CD14-positive monocyte (primary cell): Measurements from ENCODE around the gene NRP2. TPM values are rescaled to one million over a fixed set of nuclear protein-coding genes. Genes with fewer than 3 reads are reported as not detected.

Experiments
- DNase-seq, 3 donors: peaks; one replicate each; pipeline ENCODE4 v3.0.0-alpha.2; 2011 to 2022
- H2AFZ ChIP-seq: 2 replicates; pipeline ENCODE4 v1.6.0; 2012; ENCODE audit warnings: mild to moderate bottlenecking, low read depth, low read length, inconsistent platforms; ENCODE audit not compliant: insufficient read depth, poor library complexity, severe bottlenecking
- H3K27ac ChIP-seq, 2 donors: 1 replicate in 1 of 2; 2 replicates in 1 of 2; pipeline ENCODE4 v1.5.1; 2012 to 2013; ENCODE audit warnings: low read length in 2 of 2, control low read depth in 1 of 2, inconsistent platforms in 1 of 2, low read depth in 1 of 2, mild to moderate bottlenecking in 1 of 2
- H3K27me3 ChIP-seq, 2 donors: one replicate each; pipeline versions ENCODE4 v1.6.0 to v1.6.1; 2011 to 2013; ENCODE audit warnings: low read length in 2 of 2; ENCODE audit not compliant: control insufficient read depth in 2 of 2, insufficient read depth in 2 of 2
- H3K36me3 ChIP-seq, 2 donors: replicated peaks in 1 of 2; 1 replicate in 1 of 2; 2 replicates in 1 of 2; pipeline versions ENCODE4 v1.5.1 to v1.6.1; 2012 to 2013; ENCODE audit warnings: low read length in 2 of 2, control low read depth in 1 of 2, inconsistent platforms in 1 of 2, mild to moderate bottlenecking in 1 of 2; ENCODE audit not compliant: insufficient read depth in 2 of 2, control insufficient read depth in 1 of 2
- H3K4me1 ChIP-seq, 2 donors: 1 replicate in 1 of 2; 2 replicates in 1 of 2; pipeline versions ENCODE4 v1.5.1 to v1.6.1; 2012 to 2013; ENCODE audit warnings: low read length in 2 of 2, control low read depth in 1 of 2, inconsistent platforms in 1 of 2, mild to moderate bottlenecking in 1 of 2, moderate library complexity in 1 of 2; ENCODE audit not compliant: insufficient read depth in 2 of 2, control insufficient read depth in 1 of 2
- H3K4me2 ChIP-seq: replicated peaks from 2 replicates; pipeline ENCODE3; 2012; ENCODE audit warnings: low read length, moderate library complexity, mild to moderate bottlenecking; ENCODE audit not compliant: poor library complexity, severe bottlenecking; ENCODE audit errors: extremely low read depth
- H3K4me3 ChIP-seq, 3 experiments: fragments of 200-600 bp in 1 of 3; sonication (generic) in 1 of 3; replicated peaks in 1 of 3; 1 replicate in 2 of 3; 2 replicates in 1 of 3; pipeline ENCODE4 v1.5.1; 2011 to 2013; ENCODE audit warnings: low read length in 3 of 3, mild to moderate bottlenecking in 3 of 3, control low read depth in 2 of 3, low read depth in 2 of 3, inconsistent platforms in 1 of 3, moderate library complexity in 1 of 3
- H3K79me2 ChIP-seq: 2 replicates; pipeline ENCODE4 v1.6.0; 2012; ENCODE audit warnings: mild to moderate bottlenecking, control low read depth, inconsistent platforms, low read length, moderate library complexity; ENCODE audit not compliant: insufficient read depth
- H3K9ac ChIP-seq: 2 replicates; pipeline ENCODE4 v1.6.0; 2017; ENCODE audit warnings: low read length, mild to moderate bottlenecking; ENCODE audit not compliant: insufficient read depth, poor library complexity, severe bottlenecking
- H3K9me3 ChIP-seq, 2 donors: replicated peaks in 1 of 2; 1 replicate in 1 of 2; 2 replicates in 1 of 2; pipeline versions ENCODE4 v1.5.1 to v1.6.1; 2012 to 2013; ENCODE audit warnings: low read length in 2 of 2, control low read depth in 1 of 2; ENCODE audit not compliant: control insufficient read depth in 1 of 2, insufficient read depth in 1 of 2
- H4K20me1 ChIP-seq: 2 replicates; pipeline ENCODE4 v1.6.0; 2012; ENCODE audit warnings: mild to moderate bottlenecking, low read length, control low read depth, moderate library complexity; ENCODE audit not compliant: insufficient read depth
- H3K27ac Mint-ChIP-seq, 7 donors: one replicate each; pipeline ENCODE4 v1.8.0; 2020; ENCODE audit warnings: mild to moderate bottlenecking in 7 of 7, mixed read lengths in 7 of 7, moderate library complexity in 6 of 7, inconsistent platforms in 2 of 7
- H3K27me3 Mint-ChIP-seq, 3 donors: one replicate each; pipeline ENCODE4 v1.8.0; 2021 to 2022; ENCODE audit warnings: low read depth in 3 of 3, mild to moderate bottlenecking in 3 of 3, mixed read lengths in 3 of 3, moderate library complexity in 3 of 3, inconsistent platforms in 1 of 3
- H3K36me3 Mint-ChIP-seq, 2 donors: one replicate each; pipeline ENCODE4 v1.8.0; 2020; ENCODE audit warnings: mixed read lengths in 2 of 2, inconsistent platforms in 1 of 2, mild to moderate bottlenecking in 1 of 2
- H3K4me1 Mint-ChIP-seq: one replicate; pipeline ENCODE4 v1.8.0; 2020; ENCODE audit warnings: mild to moderate bottlenecking, mixed read lengths
- H3K4me3 Mint-ChIP-seq, 2 donors: one replicate each; pipeline ENCODE4 v1.8.0; 2020; ENCODE audit warnings: mild to moderate bottlenecking in 2 of 2, mixed read lengths in 2 of 2, moderate library complexity in 1 of 2
- H3K9me3 Mint-ChIP-seq, 7 donors: one replicate each; pipeline ENCODE4 v1.8.0; 2020 to 2022; ENCODE audit warnings: mixed read lengths in 7 of 7, mild to moderate bottlenecking in 6 of 7, moderate library complexity in 6 of 7, inconsistent platforms in 2 of 7
- WGBS: methylation state at CpG from one replicate; pipeline ENCODE4 v1.1.5; 2013; ENCODE audit warnings: missing lambda C conversion rate; ENCODE audit not compliant: insufficient coverage; 5-methylcytosine and 5-hydroxymethylcytosine counted together
- intact Hi-C, 2 donors: fragments of 100-400 bp; cut with micrococcal nuclease; formaldehyde crosslinking; loops; one replicate each; pipeline versions ENCODE4 v1.15.0 to v1.15.1; 2023
- polyA plus RNA-seq, 3 donors: library from polyadenylated mRNA; depleted of rRNA in 1 of 3; unstranded in 2 of 3; stranded (reverse) in 1 of 3; fragments of 300-500 nt in 2 of 3; fragments of >200 nt in 1 of 3; fragmentation: Illumina TruSeq in 2 of 3; gene quantifications; 1 replicate in 2 of 3; 2 replicates in 1 of 3; pipeline ENCODE4 v1.2.3, GENCODE V29; 2012 to 2021
- TF ChIP-seq, protein P1 (sequence below): fragments of 200-600 bp; IDR thresholded peaks from one replicate; pipeline ENCODE4 v1.8.0; 2022; ENCODE audit warnings: antibody characterized with exemption, mild to moderate bottlenecking

The NRP2 gene
- polyA plus RNA-seq, 3 donors: 0.97 to 3.3 (median 1.6) TPM

DNA sequence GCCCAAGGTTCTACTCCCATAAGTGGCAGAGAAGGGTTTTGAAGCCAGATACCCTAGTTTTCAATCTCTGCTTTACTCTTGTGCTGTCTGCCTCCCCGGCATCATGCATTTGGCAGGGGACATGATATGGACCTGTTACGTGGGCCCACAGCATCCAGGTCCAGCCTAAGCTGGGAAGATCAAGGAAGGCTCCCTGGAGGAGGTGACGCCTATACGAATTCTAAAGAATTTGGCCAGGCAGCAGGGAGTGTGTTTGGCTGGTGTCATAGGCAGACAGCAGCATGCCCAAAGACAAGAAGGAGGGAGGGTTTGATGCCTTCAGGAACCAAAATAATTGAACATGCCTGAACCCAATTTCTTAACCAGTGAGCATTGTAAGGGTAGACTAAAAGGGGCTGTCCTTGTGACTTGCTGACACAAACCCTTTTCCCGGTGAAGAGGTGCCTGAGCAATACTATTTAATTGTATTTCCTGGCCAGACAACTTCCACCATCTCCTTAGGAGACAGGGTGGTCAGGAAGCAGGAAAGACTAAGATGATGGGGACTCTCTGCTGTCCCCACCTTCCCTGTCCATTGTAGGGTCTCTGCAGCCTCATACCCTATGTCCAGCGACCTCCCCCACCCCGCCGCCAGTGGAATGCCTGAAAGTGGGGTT lies 21.3 kb downstream of the NRP2 start:
- no peak overlapping the region for H3K4me2 ChIP-seq
- WGBS: 100% methylated on average over 4 of the region's 8 CpGs
- Mint-ChIP-seq H3K27me3 (peaks cover 0 to 4% (median 3%) of the 10 kb centered on the region in 3 donors), H3K9me3 (no peaks in the 10 kb centered on the region), H3K27ac (no peak overlapping the region), H3K4me3 (peak overlapping the region in 1 of 2 donors; percentile 17), H3K36me3 (no peaks in the 10 kb centered on the region), H3K4me1 (peaks cover 53% of the 10 kb centered on the region)
- no peak overlapping the region for H2AFZ ChIP-seq
- H3K27ac ChIP-seq: no peak overlapping the region
- TF ChIP-seq, protein P1, sequence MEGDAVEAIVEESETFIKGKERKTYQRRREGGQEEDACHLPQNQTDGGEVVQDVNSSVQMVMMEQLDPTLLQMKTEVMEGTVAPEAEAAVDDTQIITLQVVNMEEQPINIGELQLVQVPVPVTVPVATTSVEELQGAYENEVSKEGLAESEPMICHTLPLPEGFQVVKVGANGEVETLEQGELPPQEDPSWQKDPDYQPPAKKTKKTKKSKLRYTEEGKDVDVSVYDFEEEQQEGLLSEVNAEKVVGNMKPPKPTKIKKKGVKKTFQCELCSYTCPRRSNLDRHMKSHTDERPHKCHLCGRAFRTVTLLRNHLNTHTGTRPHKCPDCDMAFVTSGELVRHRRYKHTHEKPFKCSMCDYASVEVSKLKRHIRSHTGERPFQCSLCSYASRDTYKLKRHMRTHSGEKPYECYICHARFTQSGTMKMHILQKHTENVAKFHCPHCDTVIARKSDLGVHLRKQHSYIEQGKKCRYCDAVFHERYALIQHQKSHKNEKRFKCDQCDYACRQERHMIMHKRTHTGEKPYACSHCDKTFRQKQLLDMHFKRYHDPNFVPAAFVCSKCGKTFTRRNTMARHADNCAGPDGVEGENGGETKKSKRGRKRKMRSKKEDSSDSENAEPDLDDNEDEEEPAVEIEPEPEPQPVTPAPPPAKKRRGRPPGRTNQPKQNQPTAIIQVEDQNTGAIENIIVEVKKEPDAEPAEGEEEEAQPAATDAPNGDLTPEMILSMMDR: no peak
- no peak overlapping the region for H3K9ac ChIP-seq
- no peaks in the 10 kb centered on the region for H3K36me3 ChIP-seq
- intact Hi-C loops: no loop called here
- no peaks in the 10 kb centered on the region for H4K20me1 ChIP-seq
- H3K4me3 ChIP-seq: no peak overlapping the region
- H3K9me3 ChIP-seq: no peaks in the 10 kb centered on the region
- H3K79me2 ChIP-seq: no peaks in the 10 kb centered on the region
- no peaks in the 10 kb centered on the region for H3K27me3 ChIP-seq
- no peak for DNase-seq
- peaks cover 55 to 60% of the 10 kb centered on the region in 2 donors for H3K4me1 ChIP-seq

DNA sequence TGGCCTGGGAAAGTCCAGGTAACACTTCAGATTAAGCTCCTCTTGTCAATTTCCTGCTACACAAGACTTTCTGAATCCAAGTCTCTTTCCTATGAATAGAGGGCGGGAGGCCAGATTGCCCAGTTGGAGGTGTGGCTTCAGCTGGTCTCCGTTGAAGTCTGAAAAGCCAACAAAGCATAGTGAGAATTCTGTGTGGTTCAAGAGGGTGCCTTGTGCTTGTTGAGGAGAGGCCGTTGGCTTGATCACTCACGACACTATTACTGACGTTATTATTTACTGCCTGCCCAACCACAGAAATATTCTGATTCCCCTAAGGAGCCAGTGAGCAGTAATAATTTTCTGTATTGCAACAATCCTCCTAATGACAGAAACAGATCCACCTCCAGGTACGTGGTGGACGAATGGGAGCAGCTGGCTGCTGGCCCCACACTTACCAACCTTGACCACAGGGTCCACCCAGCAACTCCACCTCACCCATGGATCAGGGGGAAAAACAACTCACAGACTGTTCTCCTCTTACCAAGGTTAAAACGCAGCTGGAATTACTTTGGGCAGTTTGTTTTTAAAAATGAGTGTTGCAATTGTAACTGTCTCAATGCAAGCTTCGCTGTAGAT lies 21.9 kb downstream of the NRP2 start:
- Mint-ChIP-seq H3K27me3 (peaks cover 0 to 4% (median 3%) of the 10 kb centered on the region in 3 donors), H3K36me3 (no peaks in the 10 kb centered on the region), H3K4me1 (peaks cover 46% of the 10 kb centered on the region), H3K27ac (no peak overlapping the region), H3K9me3 (no peaks in the 10 kb centered on the region), H3K4me3 (no peak overlapping the region)
- peaks cover 49 to 54% of the 10 kb centered on the region in 2 donors for H3K4me1 ChIP-seq
- intact Hi-C loops: no loop called here
- WGBS: 77% methylated on average over 3 of the region's 9 CpGs
- no peaks in the 10 kb centered on the region for H3K36me3 ChIP-seq
- H3K79me2 ChIP-seq: no peaks in the 10 kb centered on the region
- no peak overlapping the region for H3K9ac ChIP-seq
- H4K20me1 ChIP-seq: no peaks in the 10 kb centered on the region
- no peaks in the 10 kb centered on the region for H3K9me3 ChIP-seq
- H3K4me2 ChIP-seq: no peak overlapping the region
- H3K27ac ChIP-seq: no peak overlapping the region
- no peak for DNase-seq
- H3K4me3 ChIP-seq: no peak overlapping the region
- TF ChIP-seq, protein P1: no peak
- H2AFZ ChIP-seq: no peak overlapping the region
- H3K27me3 ChIP-seq: no peaks in the 10 kb centered on the region
